ENCODE results near the gene ZNF497.

GRCh38 chr19:58355215-58355796, 7.2 kb downstream of the ZNF497 start:
- no peak for TF ChIP-seq CTCF (IDR thresholded peaks at IDR 0.05; ENCODE audit: low read length)
- no peak for TF ChIP-seq EZH2phosphoT487 (IDR thresholded peaks at IDR 0.05; ENCODE audit: low read length)

All from MM.1S (cell line).